Right lung (tissue), 5 donors: Measurements from ENCODE around the gene CDC37. TPM values are rescaled to one million over a fixed set of nuclear protein-coding genes. Genes with fewer than 3 reads are reported as not detected.

Source experiments
- DNase-seq, 2 donors: peaks; one replicate each; pipeline ENCODE4 v3.0.0-alpha.2; 2013
- polyA plus RNA-seq, 5 donors: library from polyadenylated mRNA; unstranded; fragments of 120-200 nt; gene quantifications; one replicate each; pipeline versions ENCODE4 v1.2.1 to v1.2.3, GENCODE V29; 2013; ENCODE audit warnings: inconsistent platforms in 1 of 5, low replicate concordance in 1 of 5; ENCODE audit not compliant: insufficient read length in 5 of 5, insufficient read depth in 1 of 5

Gene CDC37
- polyA plus RNA-seq, 5 donors = 147 to 223 (median 164) TPM

DNA sequence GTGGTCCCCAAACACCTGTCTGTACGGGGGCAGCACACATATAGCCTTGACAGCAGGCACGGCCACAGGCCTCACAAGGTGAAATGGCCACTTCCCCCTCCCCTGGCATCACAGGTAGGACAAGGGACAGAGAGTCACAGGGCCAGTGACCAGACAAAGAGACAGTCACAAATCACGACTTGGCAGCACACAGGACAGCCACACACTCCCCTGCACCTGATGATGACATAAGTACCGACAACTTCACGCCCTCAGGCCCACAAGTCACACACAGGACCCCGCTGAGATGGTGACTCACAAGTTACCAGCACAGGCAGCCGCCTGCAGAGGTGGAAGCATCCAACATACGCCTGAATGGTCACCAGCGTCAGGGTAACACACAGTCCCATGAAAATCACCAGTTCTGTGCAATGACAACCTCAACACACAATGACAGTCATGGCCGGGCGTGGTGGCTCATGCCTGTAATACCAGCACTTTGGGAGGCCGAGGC lies 39.5 kb downstream of the CDC37 start:
- DNase-seq = no peak

DNA sequence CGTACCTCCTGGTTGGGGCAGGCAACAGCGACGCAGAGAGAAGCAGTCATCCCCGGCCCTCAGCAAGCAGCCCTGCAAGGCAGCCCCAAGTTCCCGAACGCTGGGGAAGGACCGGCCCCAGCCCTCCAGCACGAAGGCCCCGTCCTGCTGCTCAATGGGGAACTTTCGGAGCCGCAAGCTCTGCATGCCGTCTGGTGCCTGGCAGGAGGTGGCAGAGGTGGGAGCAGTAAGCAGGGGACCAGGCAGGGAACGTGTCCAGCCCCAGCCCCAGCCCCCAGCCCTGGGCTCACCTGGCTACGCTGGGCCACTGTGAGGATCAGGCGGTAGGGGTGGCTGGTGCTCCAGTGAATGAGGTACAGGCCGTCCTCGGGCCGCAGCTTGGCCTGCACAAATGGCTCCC lies 41.1 kb downstream of the CDC37 start:
- DNase-seq = no peak

DNA sequence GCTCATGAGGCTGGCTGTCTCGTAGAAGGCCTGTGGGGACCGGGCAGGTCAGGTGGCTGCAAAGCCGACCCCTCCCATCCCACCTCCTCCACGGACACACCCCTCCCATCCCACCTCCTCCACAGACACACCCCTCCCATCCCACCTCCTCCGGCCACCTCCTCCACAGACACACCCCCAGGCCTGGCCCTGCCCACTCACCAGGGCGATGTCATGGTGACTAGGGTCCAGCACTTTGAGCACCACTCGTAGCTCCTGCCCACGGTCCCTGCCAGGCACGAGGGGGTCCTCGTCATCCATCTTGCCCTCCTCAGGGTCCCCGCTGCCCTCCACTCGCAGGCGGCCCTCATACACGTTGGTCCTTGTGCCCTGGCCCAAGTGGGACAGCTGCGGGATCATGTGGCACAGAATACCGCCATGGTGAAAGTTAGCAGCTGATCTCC lies 41.8 kb downstream of the CDC37 start:
- no peak for DNase-seq

DNA sequence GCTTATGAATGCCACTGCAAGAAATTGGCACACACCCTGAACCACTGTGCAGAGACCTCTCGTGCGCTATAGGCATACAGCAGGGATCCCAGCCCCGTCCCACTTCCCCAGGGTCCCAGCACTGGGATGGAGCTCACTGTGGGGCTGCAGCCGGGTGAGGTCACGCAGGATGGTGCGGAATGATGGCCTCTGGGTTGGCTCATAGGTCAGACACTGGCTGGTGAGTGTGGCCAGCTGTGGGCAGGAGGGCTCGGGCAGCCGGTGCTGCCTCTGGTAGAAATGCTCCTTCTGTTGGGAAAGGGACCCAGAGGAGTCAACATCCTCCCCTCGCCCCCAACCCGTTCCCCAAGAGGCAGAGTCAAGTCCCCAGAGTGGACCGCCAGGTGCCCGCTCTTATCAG lies 46.9 kb downstream of the CDC37 start:
- no peak for DNase-seq

DNA sequence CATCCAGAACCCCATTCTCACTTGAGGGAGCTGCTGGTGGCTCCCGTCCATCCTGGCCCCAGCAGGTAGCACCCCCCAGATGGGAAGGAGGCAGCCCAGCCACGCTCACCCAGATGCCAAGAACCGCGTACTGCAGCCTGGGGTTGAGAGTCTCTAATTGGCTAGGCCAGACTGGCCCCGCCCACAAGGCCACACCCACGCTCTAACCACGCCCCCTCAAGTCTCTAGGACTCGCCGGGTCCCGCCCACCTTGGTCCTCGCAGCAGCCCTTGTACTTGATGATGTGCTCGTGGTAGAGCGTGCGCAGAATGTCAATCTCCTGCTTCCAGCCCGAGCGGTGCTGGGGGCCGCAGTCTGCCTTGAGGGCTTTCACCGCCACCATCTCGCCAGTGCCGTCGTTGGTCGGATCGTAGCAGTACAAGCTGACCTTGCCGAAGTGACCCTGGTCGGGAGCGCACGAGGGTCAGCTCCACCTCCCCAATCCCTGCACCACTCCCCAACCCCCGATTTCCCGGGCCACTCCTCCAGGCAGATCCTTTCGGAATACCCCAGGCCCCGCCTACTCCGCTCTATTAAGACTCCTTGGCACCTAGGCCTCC lies 49.5 kb downstream of the CDC37 start:
- peak in 1 of 2 donors; percentile 11 for DNase-seq

DNA sequence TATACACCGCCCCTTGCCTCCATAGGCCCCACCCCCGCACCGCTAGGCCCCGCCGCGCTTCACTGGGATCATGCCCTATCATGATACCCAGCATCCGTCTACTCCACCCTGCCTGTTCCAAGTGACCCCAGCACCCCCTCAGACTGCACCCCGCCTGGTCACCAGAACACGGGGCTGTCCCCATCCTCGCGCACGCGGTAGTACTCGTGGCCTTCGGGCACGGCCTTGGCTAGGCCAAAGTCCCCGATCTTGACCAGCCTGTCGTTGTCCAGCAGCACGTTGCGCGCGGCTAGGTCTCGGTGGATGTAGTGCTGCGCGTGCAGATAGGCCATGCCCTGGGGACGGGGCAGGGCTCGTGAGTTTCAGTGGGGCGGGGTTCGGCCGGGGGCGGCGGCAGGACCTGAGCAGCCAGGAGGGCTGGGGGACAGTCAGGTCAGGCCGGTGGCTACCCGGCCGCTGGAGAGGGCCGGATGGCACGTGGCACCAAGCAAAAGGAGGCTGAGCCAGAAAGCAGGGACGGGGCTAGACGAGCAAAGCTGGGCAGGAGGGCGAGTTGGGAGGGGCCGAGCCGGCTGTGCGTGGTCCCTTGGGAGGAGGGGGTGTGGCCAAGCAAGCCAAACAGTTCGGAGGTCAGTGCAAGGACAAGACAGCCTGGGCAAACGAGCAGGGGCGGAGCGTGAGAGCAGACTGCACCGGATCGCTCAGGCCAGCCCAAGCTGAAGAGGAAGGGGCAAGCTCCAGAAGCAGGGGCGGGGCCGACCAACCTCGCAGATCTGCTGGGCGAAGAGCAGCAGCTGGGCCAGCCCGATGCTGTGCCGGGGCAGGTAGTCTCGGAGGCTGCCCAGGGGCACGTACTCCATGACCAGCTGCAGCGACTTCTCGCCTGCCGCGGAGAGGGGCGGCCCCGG lies 50.3 kb downstream of the CDC37 start:
- peak; percentile 32 to 40 for DNase-seq

DNA sequence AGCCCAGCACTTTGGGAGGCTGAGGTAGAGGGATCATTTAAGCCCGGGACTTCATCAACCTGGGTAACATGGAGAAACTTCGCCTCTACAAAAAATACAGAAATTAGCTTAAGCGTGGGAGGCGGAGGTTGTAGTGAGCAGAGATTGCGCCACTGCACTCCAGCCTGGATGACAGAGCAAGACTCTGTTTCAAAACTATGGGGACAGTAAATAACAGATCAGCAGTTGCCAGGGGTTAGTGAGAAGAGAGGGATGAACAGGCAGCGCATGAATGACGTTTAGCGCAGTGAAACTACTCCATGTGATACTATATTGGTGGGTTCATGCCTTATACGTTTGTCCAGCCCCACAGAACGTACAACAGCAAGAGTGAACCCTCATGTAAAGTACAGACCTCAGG lies 56.8 kb downstream of the CDC37 start:
- DNase-seq = no peak

DNA sequence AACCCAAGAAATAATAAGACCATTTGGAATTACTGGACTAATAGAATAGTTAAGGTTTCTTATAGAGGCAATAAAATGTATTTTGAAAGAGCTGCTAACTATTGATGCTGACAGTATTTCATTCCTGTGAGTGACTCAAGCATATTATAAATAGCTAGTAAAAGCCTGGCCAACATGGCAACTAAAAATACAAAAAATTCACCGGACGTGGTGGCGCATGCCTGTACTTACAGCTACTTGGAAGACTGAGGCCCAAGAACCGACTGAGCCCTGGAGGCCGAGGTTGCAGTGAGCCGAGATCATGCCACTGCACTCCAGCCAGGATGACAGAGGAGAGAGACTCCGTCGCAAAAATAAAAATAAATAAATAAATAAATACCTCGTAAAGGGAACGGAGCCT lies 58.6 kb downstream of the CDC37 start:
- no peak for DNase-seq

DNA sequence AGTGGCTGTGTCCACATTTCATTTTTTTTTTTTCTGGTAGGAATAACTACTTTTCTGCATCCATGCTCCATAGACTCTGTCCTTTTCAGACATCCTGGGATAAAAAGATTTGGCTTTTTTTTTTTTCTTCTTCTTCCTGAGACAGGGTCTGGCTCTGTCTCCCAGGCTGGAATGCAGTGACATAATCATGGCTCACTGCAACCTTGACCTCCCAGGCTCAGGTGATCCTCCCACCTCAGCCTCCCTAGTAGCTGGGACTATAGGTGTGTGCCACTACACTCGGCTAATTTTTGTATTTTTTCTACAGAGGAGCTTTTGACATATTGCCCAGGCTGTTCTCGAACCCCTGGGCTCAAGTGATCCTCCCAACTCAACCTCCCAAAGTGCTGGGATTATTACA lies 59.8 kb downstream of the CDC37 start:
- no peak for DNase-seq

Other genes starting within 250 kb of the CDC37 start
- 100 to 1,000 TPM; 126 to 142 (median 131) TPM for gene DNMT1, start 208.6 kb downstream of the CDC37 start, polyA plus RNA-seq
- gene S1PR2, start 172.2 kb downstream of the CDC37 start, polyA plus RNA-seq = 10 to 100 TPM; 31.6 to 49.2 (median 37.2) TPM
- 10 to 100 TPM; 26.7 to 51.0 (median 30.5) TPM for gene MRPL4, start 151.3 kb downstream of the CDC37 start, polyA plus RNA-seq
- 10 to 100 TPM; 14.2 to 25.1 (median 16.8) TPM for gene ICAM1, start 132.4 kb downstream of the CDC37 start, polyA plus RNA-seq
- 10 to 100 TPM; 10.1 to 25.3 (median 15.8) TPM for gene ICAM4, start 116.6 kb downstream of the CDC37 start, polyA plus RNA-seq
- 10 to 100 TPM in 3 of 5 donors, 1 to 10 TPM in 2; 4.3 to 22.3 (median 12.6) TPM for gene ICAM5, start 113.6 kb downstream of the CDC37 start, polyA plus RNA-seq
- 10 to 100 TPM in 1 of 5 donors, 1 to 10 TPM in 4; 5.1 to 12.8 (median 8.4) TPM for gene ZGLP1, start 93.7 kb downstream of the CDC37 start, polyA plus RNA-seq
- gene FDX2, start 87.5 kb downstream of the CDC37 start, polyA plus RNA-seq = 10 to 100 TPM; 15.3 to 27.2 (median 19.3) TPM
- 10 to 100 TPM; 19.3 to 41.3 (median 24.8) TPM for gene RAVER1, start 70.0 kb downstream of the CDC37 start, polyA plus RNA-seq
- gene ICAM3, start 63.9 kb downstream of the CDC37 start, polyA plus RNA-seq = 10 to 100 TPM in 3 of 5 donors, 1 to 10 TPM in 2; 9.3 to 17.6 (median 10.6) TPM
- gene TYK2, start 23.0 kb downstream of the CDC37 start, polyA plus RNA-seq = 100 to 1,000 TPM; 112 to 162 (median 149) TPM
- 10 to 100 TPM in 1 of 5 donors, 1 to 10 TPM in 4; 3.7 to 10.1 (median 8.7) TPM for gene PDE4A, start 17.0 kb upstream of the CDC37 start, polyA plus RNA-seq
- gene KEAP1, start 99.8 kb upstream of the CDC37 start, polyA plus RNA-seq = 10 to 100 TPM; 66.3 to 78.0 (median 76.7) TPM
- gene S1PR5, start 113.9 kb upstream of the CDC37 start, polyA plus RNA-seq = under 1 TPM; 0.41 to 0.87 (median 0.65) TPM
- gene ATG4D, start 140.4 kb upstream of the CDC37 start, polyA plus RNA-seq = 10 to 100 TPM; 15.1 to 23.5 (median 19.9) TPM
- 10 to 100 TPM; 25.4 to 38.2 (median 32.8) TPM for gene KRI1, start 162.5 kb upstream of the CDC37 start, polyA plus RNA-seq
- 10 to 100 TPM; 10.3 to 13.7 (median 11.4) TPM for gene CDKN2D, start 165.4 kb upstream of the CDC37 start, polyA plus RNA-seq
- 10 to 100 TPM; 28.8 to 44.7 (median 34.4) TPM for gene AP1M2, start 183.8 kb upstream of the CDC37 start, polyA plus RNA-seq
- 100 to 1,000 TPM; 165 to 214 (median 182) TPM for gene SLC44A2, start 222.0 kb upstream of the CDC37 start, polyA plus RNA-seq